HG03095 (cell line): ENCODE data around the gene TMPRSS11B.
"Not testable (repeated sequence)": the region's sequence is repeated elsewhere in the genome, so short reads cannot be mapped to it uniquely, and the experiment has no call there.

Experiments used
- ATAC-seq: cut with Tn5 transposase; IDR thresholded peaks from one replicate; pipeline ENCODE4 v1.9.1; 2021; ENCODE audit warnings: moderate library complexity; ENCODE audit not compliant: unreplicated experiment

TMPRSS11B gene

GRCh38 chr4:68240620-68241019 is 4.9 kb downstream of the TMPRSS11B start:
- no peak for ATAC-seq

DNA sequence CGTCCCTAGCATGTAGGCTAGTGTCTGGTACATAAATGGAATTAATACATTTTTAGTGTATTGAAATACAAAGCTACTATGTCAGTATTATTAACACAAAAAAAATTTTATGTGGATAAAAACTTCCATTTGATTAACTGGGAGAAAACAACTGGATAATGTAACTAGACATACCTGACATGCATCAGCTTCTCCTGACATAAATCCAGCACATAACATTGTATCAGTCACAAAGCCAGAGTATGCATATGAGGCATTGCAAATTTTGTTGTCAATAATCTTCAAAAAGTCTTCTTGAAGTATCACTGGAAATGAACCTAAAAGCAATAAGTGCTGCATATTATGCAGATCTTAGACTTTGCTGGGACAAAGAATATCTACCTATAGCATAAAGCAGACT is 16.9 kb downstream of the TMPRSS11B start:
- no peak for ATAC-seq

DNA sequence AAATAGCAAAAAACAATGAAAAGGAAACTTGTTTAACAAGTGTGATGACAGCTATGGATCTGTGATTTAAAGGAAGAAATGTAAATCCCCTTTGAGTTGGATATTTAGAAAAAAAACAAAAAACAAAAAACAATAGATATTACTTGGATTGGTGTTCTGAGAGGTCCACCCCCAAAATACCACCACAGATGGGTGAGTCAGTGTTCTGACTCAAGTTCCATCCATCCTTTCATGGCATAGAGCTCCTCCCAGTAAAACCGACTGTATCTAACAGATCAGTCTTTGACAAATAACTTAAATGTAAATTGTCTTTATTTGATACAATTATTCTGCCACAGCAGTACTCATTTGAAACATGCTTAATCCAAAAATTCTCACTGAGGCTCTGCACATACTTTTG is 27.4 kb downstream of the TMPRSS11B start:
- ATAC-seq: no peak

DNA sequence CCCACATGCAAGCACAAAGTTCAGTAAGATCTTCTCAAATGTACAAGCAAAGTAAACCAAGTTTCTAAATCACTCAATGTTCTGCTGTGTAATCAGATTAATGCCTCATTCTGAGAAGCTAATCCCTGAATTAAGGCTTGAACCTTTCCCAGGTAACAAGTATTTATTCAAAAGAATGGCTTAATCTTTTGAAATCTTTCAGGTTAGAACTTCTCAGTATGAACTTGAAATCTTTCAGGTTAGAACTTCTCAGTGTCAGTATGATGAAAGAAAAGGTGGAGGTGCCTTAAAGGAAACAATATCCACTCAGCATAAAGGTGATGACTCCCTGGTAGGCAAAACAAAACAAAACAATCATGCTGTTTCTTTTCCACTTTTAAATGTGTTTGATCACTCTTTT is 29.0 kb downstream of the TMPRSS11B start:
- no peak for ATAC-seq

- no peak for ATAC-seq
These were observed 36.5 kb downstream of the TMPRSS11B start for GRCh38 chr4:68209003-68209402.

- not testable (repeated sequence) for ATAC-seq
These were observed 51.2 kb downstream of the TMPRSS11B start for GRCh38 chr4:68194305-68194704.

- ATAC-seq: no peak
These were observed 52.3 kb downstream of the TMPRSS11B start for GRCh38 chr4:68193194-68193593.

GRCh38 chr4:68187145-68187544 is 58.3 kb downstream of the TMPRSS11B start:
- no peak for ATAC-seq

DNA sequence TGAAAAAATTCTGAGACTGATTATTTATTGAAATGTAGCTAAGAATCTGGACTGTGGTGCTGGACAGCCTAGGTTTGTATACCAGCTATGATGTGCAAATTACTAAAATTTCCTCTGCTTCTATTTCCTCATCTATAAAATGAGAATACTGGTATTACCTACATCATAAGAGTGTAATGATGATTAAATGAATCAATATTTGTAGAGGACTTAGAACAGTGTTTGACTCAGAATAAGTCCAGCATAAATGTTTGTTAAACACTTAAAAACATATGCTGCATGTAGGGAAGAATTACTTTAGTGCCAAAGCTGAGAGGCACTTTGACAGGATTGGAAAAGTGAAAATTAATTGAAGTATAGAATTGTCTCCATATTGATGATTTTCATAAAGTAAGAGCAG is 60.6 kb downstream of the TMPRSS11B start:
- no peak for ATAC-seq

- ATAC-seq: no peak
These were observed 62.1 kb downstream of the TMPRSS11B start for GRCh38 chr4:68183417-68183816.

GRCh38 chr4:68182382-68182820 is 63.1 kb downstream of the TMPRSS11B start:
- ATAC-seq: no peak

DNA sequence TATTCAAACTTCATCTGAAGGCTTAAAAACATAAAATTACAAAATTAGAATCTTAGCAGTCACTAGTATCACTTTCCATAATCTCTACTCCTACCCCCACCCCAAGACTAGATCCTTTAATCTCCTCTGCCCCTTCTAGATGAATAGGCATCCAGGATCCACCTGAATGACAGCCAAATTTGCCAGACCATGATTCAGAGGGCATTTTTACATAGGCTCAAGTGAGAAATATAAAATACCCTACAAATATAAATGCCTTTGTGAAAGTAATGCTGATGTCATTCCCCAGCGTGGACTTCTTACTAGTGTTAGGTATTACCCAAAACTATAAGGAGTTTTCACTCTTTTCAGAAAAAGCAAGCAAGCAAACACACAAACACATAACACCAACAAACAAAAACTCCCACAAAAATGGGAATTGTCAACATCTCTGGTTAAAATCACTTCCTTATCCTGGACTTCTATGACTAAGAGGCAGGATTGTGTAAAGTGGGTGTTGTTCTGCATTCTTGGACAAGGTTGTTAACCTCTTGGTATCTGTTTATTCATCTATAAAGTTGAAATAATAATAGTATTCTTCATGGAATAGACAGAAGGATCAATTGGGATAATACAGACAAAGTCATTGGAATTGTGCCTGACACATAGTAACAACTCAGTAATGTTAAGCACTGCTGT is 64.5 kb downstream of the TMPRSS11B start:
- no peak for ATAC-seq

DNA sequence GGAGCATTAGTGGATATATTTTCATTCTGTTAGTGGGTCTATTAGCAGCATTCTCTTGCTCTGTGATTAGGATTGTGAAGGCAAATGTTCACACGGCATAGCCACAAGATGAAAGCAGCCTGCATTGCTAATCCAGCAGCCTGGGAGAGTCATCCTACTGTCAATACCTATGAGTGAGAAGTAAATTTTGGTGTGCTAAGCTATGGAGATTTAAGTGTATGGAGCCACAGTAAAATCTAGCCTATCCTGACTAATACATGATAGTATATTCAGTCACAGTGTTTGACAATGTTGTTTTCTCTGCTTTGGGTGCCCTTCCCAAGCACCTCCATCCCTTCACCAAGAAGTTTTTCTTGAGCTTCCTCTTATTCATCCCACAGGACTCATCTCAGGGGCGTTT is 68.6 kb downstream of the TMPRSS11B start:
- no peak for ATAC-seq
